ENCODE results near the gene TMEM92.

GRCh38 chr17:50297407-50297865 is 23.2 kb downstream of the TMEM92 start:
- TF ChIP-seq CTCF (IDR thresholded peaks at IDR 0.05; ENCODE audit: insufficient read depth, low read length) (peak; percentile 85), POLR2AphosphoS5 (IDR thresholded peaks at IDR 0.05; ENCODE audit: low read depth) (no peak), GABPA (IDR thresholded peaks at IDR 0.05; ENCODE audit: low read depth) (no peak), SPI1 (IDR thresholded peaks at IDR 0.05; ENCODE audit: borderline replicate concordance, low read depth) (no peak), REST (IDR thresholded peaks at IDR 0.05; ENCODE audit: insufficient replicate concordance, low read depth) (no peak)
